IMR-90 (cell line): ENCODE results near the gene PRRX1. TPM values are rescaled to one million over a fixed set of nuclear protein-coding genes. Genes with fewer than 3 reads are reported as not detected.
A peak's percentile ranks its signal among the peaks of the same experiment; 100 is the strongest.

Experiments
- ATAC-seq: fragments of 200-7000 bp; cut with Tn5 transposase; 2 replicates; pipeline ENCODE4 v1.9.1; 2020; ENCODE audit warnings: low read depth, mild to moderate bottlenecking, moderate library complexity
- BruUV-seq: library from RNA; stranded (reverse); fragments of 400-500 nt; replicated peaks from 2 replicates; lab custom pipeline; 2021; lab: Mats Ljungman, UMichigan
- CTCF ChIA-PET: fragments of 300-600 bp; formaldehyde crosslinking; extraction: SDS; loops from one replicate; lab custom pipeline; 2021; ENCODE audit warnings: antibody characterized with exemption; lab: Yijun Ruan, JAX
- POLR2A ChIA-PET: fragments of 300-600 bp; sonication (Branson Sonifier 250); formaldehyde crosslinking; loops from one replicate; lab custom pipeline; 2022; ENCODE audit warnings: antibody characterized with exemption; ENCODE audit not compliant: unreplicated experiment; lab: Charles Lee
- DNase-seq: peaks from one replicate; pipeline ENCODE4 v3.0.0; 2013
- H2AFZ ChIP-seq: replicated peaks from 2 replicates; pipeline ENCODE3; 2013; ENCODE audit warnings: low read length, mild to moderate bottlenecking; ENCODE audit not compliant: poor library complexity
- H2AK5ac ChIP-seq: 2 replicates; pipeline ENCODE4 v1.6.1; 2013; ENCODE audit warnings: low read depth, low read length, inconsistent platforms
- H2AK9ac ChIP-seq: replicated peaks from 2 replicates; pipeline ENCODE3; 2013; ENCODE audit warnings: mild to moderate bottlenecking, low read depth, low read length, moderate library complexity; ENCODE audit not compliant: poor library complexity
- H2BK120ac ChIP-seq: 2 replicates; pipeline ENCODE4 v1.6.1; 2013; ENCODE audit warnings: low read depth, low read length, inconsistent platforms
- H2BK15ac ChIP-seq: 3 replicates; pipeline ENCODE4 v1.6.1; 2013; ENCODE audit warnings: low read depth, low read length, inconsistent platforms
- H2BK20ac ChIP-seq: 2 replicates; pipeline ENCODE4 v1.6.1; 2013; ENCODE audit warnings: low read depth, mild to moderate bottlenecking, inconsistent platforms, low read length, moderate library complexity
- H2BK5ac ChIP-seq: 2 replicates; pipeline ENCODE4 v1.6.1; 2013; ENCODE audit warnings: mild to moderate bottlenecking, low read depth, low read length, inconsistent platforms; ENCODE audit not compliant: poor library complexity, severe bottlenecking
- H3K14ac ChIP-seq: replicated peaks from 2 replicates; pipeline ENCODE4 v1.6.1; 2013; ENCODE audit warnings: low read depth, low read length, inconsistent platforms
- H3K18ac ChIP-seq: 2 replicates; pipeline ENCODE4 v1.6.1; 2013; ENCODE audit warnings: low read depth, low read length, control low read depth
- H3K23ac ChIP-seq: 2 replicates; pipeline ENCODE4 v1.6.1; 2013; ENCODE audit warnings: low read depth, low read length, inconsistent platforms
- H3K27ac ChIP-seq: 2 replicates; pipeline ENCODE4 v1.5.1; 2013; ENCODE audit warnings: mild to moderate bottlenecking, control low read depth, low read length; ENCODE audit not compliant: insufficient read depth
- H3K27me3 ChIP-seq: 2 replicates; pipeline ENCODE4 v1.6.1; 2013; ENCODE audit warnings: low read length; ENCODE audit not compliant: control insufficient read depth, insufficient read depth
- H3K36me3 ChIP-seq: 2 replicates; pipeline ENCODE4 v1.6.1; 2013; ENCODE audit warnings: low read length, mixed read lengths; ENCODE audit not compliant: control insufficient read depth, insufficient read depth
- H3K4ac ChIP-seq: 2 replicates; pipeline ENCODE4 v1.6.1; 2013; ENCODE audit warnings: low read depth, low read length, inconsistent platforms
- H3K4me1 ChIP-seq: 2 replicates; pipeline ENCODE4 v1.6.1; 2013; ENCODE audit warnings: low read length, mixed read lengths; ENCODE audit not compliant: control insufficient read depth, insufficient read depth
- H3K4me2 ChIP-seq: 2 replicates; pipeline ENCODE4 v1.6.1; 2013; ENCODE audit warnings: low read depth, mild to moderate bottlenecking, control low read depth, low read length, moderate library complexity
- H3K4me3 ChIP-seq: 2 replicates; pipeline ENCODE4 v1.5.1; 2013; ENCODE audit warnings: low read depth, mild to moderate bottlenecking, control low read depth, low read length, moderate library complexity; ENCODE audit not compliant: insufficient read depth
- H3K56ac ChIP-seq: 2 replicates; pipeline ENCODE4 v1.6.1; 2013; ENCODE audit warnings: low read length, inconsistent platforms; ENCODE audit not compliant: insufficient read depth; ENCODE audit errors: extremely low read depth
- H3K79me1 ChIP-seq, 2 experiments: 2 replicates each; pipeline ENCODE4 v1.6.1; 2013; ENCODE audit warnings: low read length in 2 of 2, inconsistent platforms in 1 of 2, low read depth in 1 of 2
- H3K9ac ChIP-seq: 2 replicates; pipeline ENCODE4 v1.6.1; 2013; ENCODE audit warnings: low read depth, low read length, control low read depth
- H3K9me1 ChIP-seq: 2 replicates; pipeline ENCODE4 v1.6.1; 2013; ENCODE audit warnings: low read length, inconsistent platforms; ENCODE audit not compliant: insufficient read depth
- H3K9me3 ChIP-seq: 2 replicates; pipeline ENCODE4 v1.6.1; 2013; ENCODE audit warnings: low read length; ENCODE audit not compliant: control insufficient read depth, insufficient read depth
- H4K20me1 ChIP-seq: 2 replicates; pipeline ENCODE4 v1.6.1; 2013; ENCODE audit warnings: low read length, inconsistent platforms; ENCODE audit not compliant: insufficient read depth
- H4K5ac ChIP-seq: 2 replicates; pipeline ENCODE4 v1.6.1; 2013; ENCODE audit warnings: mild to moderate bottlenecking, low read depth, low read length, control low read depth
- H4K8ac ChIP-seq, 2 experiments: 2 replicates each; pipeline ENCODE4 v1.6.1; 2013; ENCODE audit warnings: low read depth in 2 of 2, low read length in 2 of 2, control low read depth in 1 of 2, inconsistent platforms in 1 of 2
- H4K91ac ChIP-seq: 2 replicates; pipeline ENCODE4 v1.6.1; 2013; ENCODE audit warnings: low read depth, low read length, inconsistent platforms; ENCODE audit not compliant: insufficient read depth
- BHLHE40 ChIP-seq: fragments of 150-350 bp; IDR thresholded peaks from 2 replicates; pipeline ENCODE4 v1.6.1; 2016; ENCODE audit warnings: mild to moderate bottlenecking, low read depth, low read length
- CEBPB ChIP-seq: IDR thresholded peaks from 2 replicates; pipeline ENCODE4 v1.6.1; 2012; ENCODE audit warnings: low read depth, low read length, improper control_type of control experiment
- ELK1 ChIP-seq: fragments of 150-350 bp; IDR thresholded peaks from 2 replicates; pipeline ENCODE4 v1.6.1; 2016; ENCODE audit warnings: low read depth, mild to moderate bottlenecking, low read length, moderate library complexity, borderline replicate concordance
- FOS ChIP-seq: fragments of 150-350 bp; IDR thresholded peaks from 2 replicates; pipeline ENCODE4 v1.6.1; 2016; ENCODE audit warnings: low read depth, low read length
- MAZ ChIP-seq: IDR thresholded peaks from 2 replicates; pipeline ENCODE4 v1.6.1; 2012; ENCODE audit warnings: low read depth, mild to moderate bottlenecking, low read length, improper control_type of control experiment, moderate library complexity, borderline replicate concordance
- WGBS, 2 experiments: methylation state at CpG; one replicate each; pipeline versions ENCODE4 v1.1.5 to v1.1.7; 2013; ENCODE audit warnings: missing lambda C conversion rate in 2 of 2; ENCODE audit not compliant: insufficient read length in 1 of 2; ENCODE audit errors: extremely low coverage in 2 of 2; 5-methylcytosine and 5-hydroxymethylcytosine counted together
- dilution Hi-C: fragments of 300-500 bp; cut with HindIII; formaldehyde crosslinking; loops from one replicate; pipeline ENCODE4 v1.14.3; 2018; ENCODE audit warnings: low sequenced_read_pairs; ENCODE audit not compliant: unreplicated experiment
- in situ Hi-C: fragments of 300-500 bp; cut with MboI; formaldehyde crosslinking; loops from 3 replicates; pipeline ENCODE4 v1.14.3; 2019; ENCODE audit warnings: low sequenced_read_pairs, inconsistent platforms, mixed read lengths
- intact Hi-C: fragments of 100-400 bp; cut with micrococcal nuclease; formaldehyde crosslinking; loops from 2 replicates; pipeline ENCODE4 v1.10.0; 2022
- polyA plus RNA-seq, 3 experiments: library from polyadenylated mRNA; depleted of rRNA; stranded (reverse); fragments of >200 nt; gene quantifications; 2 replicates each; pipeline ENCODE4 v1.2.3, GENCODE V29; 2012; ENCODE audit warnings: low replicate concordance in 1 of 3
- total RNA-seq: library from RNA; depleted of rRNA; stranded (reverse); fragments of >200 nt; gene quantifications from 2 replicates; pipeline ENCODE4 v1.2.3, GENCODE V29; 2012

PRRX1 gene
- total and polyA plus RNA-seq, 2 of the 4 experiments (the other 2 are of a cell fraction): 50.0 to 65.4 TPM

GRCh38 chr1:170680428-170680827 is 16.5 kb downstream of the PRRX1 start:
- Histone ChIP-seq H2AK5ac (no peak overlapping the region), H3K18ac (peak overlapping the region; percentile 68; the same call in 1 of the 2 replicates), H2BK5ac (peak overlapping the region; percentile 80), H3K4me3 (no peak overlapping the region), H3K79me1 (peaks cover 21 to 58% of the 10 kb centered on the region in 2 experiments), H3K4me1 (peaks cover 9% of the 10 kb centered on the region), H3K14ac (no peak overlapping the region; the same call in 1 of the 2 replicates), H2BK20ac (no peak overlapping the region), H3K27ac (peak overlapping the region; percentile 53; the same call in 1 of the 2 replicates), H4K8ac (peak overlapping the region in 1 of 2 experiments; percentile 51; a peak in 1 of 4 replicates), H4K91ac (no peak overlapping the region), H2BK120ac (no peak overlapping the region), H3K4ac (peak overlapping the region; percentile 28; the same call in 1 of the 2 replicates), H3K9me3 (no peaks in the 10 kb centered on the region), H3K9ac (no peak overlapping the region), H4K20me1 (no peaks in the 10 kb centered on the region), H3K36me3 (no peaks in the 10 kb centered on the region; the same call in 1 of the 2 replicates), H2AK9ac (no peak overlapping the region), H3K4me2 (peak overlapping the region; percentile 52; the same call in 1 of the 2 replicates), H2AFZ (no peak overlapping the region), H3K23ac (peak overlapping the region; percentile 18; the same call in 1 of the 2 replicates), H2BK15ac (no peak overlapping the region), H3K9me1 (peaks cover 9% of the 10 kb centered on the region; the same call in 1 of the 2 replicates), H3K56ac (no peak overlapping the region), H3K27me3 (no peaks in the 10 kb centered on the region), H4K5ac (peak overlapping the region; percentile 69; the same call in 1 of the 2 replicates)
- ATAC-seq: peak; percentile 56
- intact Hi-C loops: no loop called here
- BruUV-seq: no TSS peak
- WGBS, 2 experiments: no CpG with 5 or more reads among the region's 3 CpGs
- ChIA-PET POLR2A (no interaction called here), CTCF (no interaction called here)
- peak; percentile 97 for DNase-seq
- dilution Hi-C loops: no loop called here
- in situ Hi-C loops: no loop called here
- peak; percentile 89 for TF ChIP-seq CEBPB
- no peak for TF ChIP-seq MAZ
- TF ChIP-seq FOS: peak; percentile 69
- peak; percentile 58 for TF ChIP-seq BHLHE40
- TF ChIP-seq ELK1: no peak
